Keratinocyte (primary cell): Measurements from ENCODE around the gene SPA17.

ENCODE experiments used
- CTCF ChIP-seq, 3 experiments: IDR thresholded peaks in 1 of 3; conservative IDR thresholded peaks in 1 of 3; optimal IDR thresholded peaks in 1 of 3; 2 replicates in 2 of 3; 3 replicates in 1 of 3; pipeline versions ENCODE3 to v1.5.1; 2011; ENCODE audit warnings: low read length in 3 of 3, mild to moderate bottlenecking in 3 of 3, moderate library complexity in 2 of 3, control low read depth in 1 of 3, inconsistent platforms in 1 of 3; ENCODE audit not compliant: insufficient read depth in 2 of 3; ENCODE audit errors: extremely low read depth in 1 of 3
- EZH2 ChIP-seq: IDR thresholded peaks from one replicate; pipeline ENCODE4 v1.6.1; 2012; ENCODE audit warnings: inconsistent platforms, mild to moderate bottlenecking, low read length, moderate library complexity

- no peak for TF ChIP-seq CTCF (optimal IDR thresholded peaks at IDR 0.05 in 1 of 3, IDR thresholded peaks at IDR 0.05 in 1 of 3, conservative IDR thresholded peaks at IDR 0.05 in 1 of 3; ENCODE audit: extremely low read depth in 1 of 3, insufficient read depth in 2 of 3, low read length in 3 of 3)
- TF ChIP-seq EZH2: no peak
Measured at GRCh38 chr11:124736736-124737135, 63.0 kb downstream of the SPA17 start.
